SH-SY5Y (cell line): Measurements from ENCODE around the gene PAPPA2.

Experiments
- GATA2 ChIP-seq: IDR thresholded peaks from 2 replicates; pipeline ENCODE4 v1.6.1; 2011; ENCODE audit warnings: mild to moderate bottlenecking, low read depth, low read length
- GATA3 ChIP-seq: IDR thresholded peaks from 2 replicates; pipeline ENCODE4 v1.6.1; 2011; ENCODE audit warnings: low read depth, mild to moderate bottlenecking, low read length, moderate library complexity

DNA sequence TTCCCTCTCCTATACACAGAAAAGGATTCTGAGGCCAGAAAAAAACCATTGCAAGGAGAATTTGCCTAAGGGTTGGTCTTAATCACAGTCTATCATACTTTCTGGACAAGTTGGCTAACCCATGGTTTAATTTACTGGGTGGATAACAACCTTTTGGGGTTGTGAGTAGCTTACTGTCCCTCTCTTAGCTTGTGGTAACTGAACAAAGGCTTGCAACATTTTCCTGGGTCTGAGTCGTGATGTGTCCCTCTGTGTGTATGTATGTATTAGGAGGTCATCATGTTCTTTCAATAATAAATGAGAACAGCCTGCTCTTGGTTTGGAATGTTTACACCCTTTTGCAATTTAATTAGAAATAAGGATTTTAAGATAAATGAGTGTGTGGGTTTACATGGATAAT, 36.7 kb downstream of the PAPPA2 start:
- TF ChIP-seq GATA3 = no peak
- TF ChIP-seq GATA2 = no peak
